ENCODE results near the gene MZF1. TPM values are rescaled to one million over a fixed set of nuclear protein-coding genes. Genes with fewer than 3 reads are reported as not detected.

The MZF1 gene
- total and polyA plus RNA-seq, 10 of the 15 experiments (the other 5 are each of a cell fraction or from before 2014, with no cell fraction given) = 0.38 to 14.7 (median 7.2) TPM

- TF ChIP-seq SIX5 (IDR thresholded peaks at IDR 0.05; ENCODE audit: low read depth, low read length, severe bottlenecking) (peak; percentile 52), EGR1 (IDR thresholded peaks at IDR 0.05; ENCODE audit: borderline replicate concordance in 1 of 2, low read depth in 2 of 2, low read length in 2 of 2) (peak; percentile 26 to 28; a peak in 2 of 3 replicates), SKIL (IDR thresholded peaks at IDR 0.05; ENCODE audit: low read depth, poor library complexity, severe bottlenecking) (no peak), ZBTB4 (CRISPR knock-in tag; IDR thresholded peaks at IDR 0.05) (no peak), RELA (IDR thresholded peaks at IDR 0.05; ENCODE audit: borderline replicate concordance, partially characterized antibody) (peak; percentile 50), ELK1 (IDR thresholded peaks at IDR 0.05; ENCODE audit: low read depth, low read length) (peak; percentile 78; the same call in 1 of the 2 replicates), ZBTB40 (IDR thresholded peaks at IDR 0.05; ENCODE audit: borderline replicate concordance) (peak; percentile 97), NRF1 (conservative IDR thresholded peaks at IDR 0.05; ENCODE audit: low read depth, low read length) (peak; percentile 99), ETV6 (conservative IDR thresholded peaks at IDR 0.05 in 1 of 2, IDR thresholded peaks at IDR 0.05 in 1 of 2; ENCODE audit: borderline replicate concordance in 1 of 2, low read depth in 1 of 2) (peak in 1 of 2 experiments; percentile 54; a peak in 1 of 4 replicates), GATAD2B (conservative IDR thresholded peaks at IDR 0.05; ENCODE audit: low read depth) (peak; percentile 75), MAX (IDR thresholded peaks at IDR 0.05; ENCODE audit: low read depth, low read length) (peak; percentile 40; the same call in 1 of the 2 replicates), ZBTB33 (IDR thresholded peaks at IDR 0.05) (no peak)
These were observed 18.4 kb downstream of the MZF1 start, which contains the start of gene CHMP2A (continued) for GRCh38 chr19:58554494-58555368.
